Epithelial cell of esophagus (primary cell): ENCODE measurements around the gene COL20A1.
"Not testable (repeated sequence)": the region's sequence is repeated elsewhere in the genome, so short reads cannot be mapped to it uniquely, and the experiment has no call there.

Experiments used
- DNase-seq: peaks from one replicate; pipeline ENCODE4 v3.0.0; 2010; ENCODE audit warnings: low read depth
- H3K4me3 ChIP-seq: 2 replicates; pipeline ENCODE4 v1.5.1; 2011; ENCODE audit warnings: mild to moderate bottlenecking, low read length, control low read depth
- CTCF ChIP-seq: IDR thresholded peaks from 2 replicates; pipeline ENCODE4 v1.5.1; 2011; ENCODE audit warnings: low read depth, mild to moderate bottlenecking, low read length, control low read depth, inconsistent platforms; ENCODE audit not compliant: insufficient read depth; ENCODE audit errors: missing control alignments

The COL20A1 gene

GRCh38 chr20:63303095-63303666 lies 10.2 kb downstream of the COL20A1 start:
- H3K4me3 ChIP-seq = no peak overlapping the region
- TF ChIP-seq CTCF = no peak
- no peak for DNase-seq

- H3K4me3 ChIP-seq = no peak overlapping the region
- DNase-seq = no peak
- no peak for TF ChIP-seq CTCF
Observed at GRCh38 chr20:63305393-63305792, 12.4 kb downstream of the COL20A1 start.

GRCh38 chr20:63305933-63306672 lies 13.1 kb downstream of the COL20A1 start:
- not testable (repeated sequence) for DNase-seq, H3K4me3 ChIP-seq

- H3K4me3 ChIP-seq = no peak overlapping the region
- TF ChIP-seq CTCF = no peak
- DNase-seq = no peak
Observed at GRCh38 chr20:63306673-63307537, 13.9 kb downstream of the COL20A1 start.

GRCh38 chr20:63307538-63308217 lies 14.7 kb downstream of the COL20A1 start:
- no peak for TF ChIP-seq CTCF
- H3K4me3 ChIP-seq = no peak overlapping the region
- no peak for DNase-seq

- TF ChIP-seq CTCF = no peak
- DNase-seq = no peak
- no peak overlapping the region for H3K4me3 ChIP-seq
Observed at GRCh38 chr20:63308218-63308911, 15.4 kb downstream of the COL20A1 start.
